NK-92 (cell line): Measurements from ENCODE around the gene CCDC107.

Experiments
- DNase-seq: peaks from one replicate; lab custom pipeline; 2025; ENCODE audit not compliant: unreplicated experiment; lab: John Stamatoyannopoulos, UW

CCDC107 gene

GRCh38 chr9:35659340-35659739 is 1.2 kb downstream of the CCDC107 start:
- DNase-seq = no peak

- no peak for DNase-seq
Measured at GRCh38 chr9:35660966-35661415, 2.9 kb downstream of the CCDC107 start.

DNA sequence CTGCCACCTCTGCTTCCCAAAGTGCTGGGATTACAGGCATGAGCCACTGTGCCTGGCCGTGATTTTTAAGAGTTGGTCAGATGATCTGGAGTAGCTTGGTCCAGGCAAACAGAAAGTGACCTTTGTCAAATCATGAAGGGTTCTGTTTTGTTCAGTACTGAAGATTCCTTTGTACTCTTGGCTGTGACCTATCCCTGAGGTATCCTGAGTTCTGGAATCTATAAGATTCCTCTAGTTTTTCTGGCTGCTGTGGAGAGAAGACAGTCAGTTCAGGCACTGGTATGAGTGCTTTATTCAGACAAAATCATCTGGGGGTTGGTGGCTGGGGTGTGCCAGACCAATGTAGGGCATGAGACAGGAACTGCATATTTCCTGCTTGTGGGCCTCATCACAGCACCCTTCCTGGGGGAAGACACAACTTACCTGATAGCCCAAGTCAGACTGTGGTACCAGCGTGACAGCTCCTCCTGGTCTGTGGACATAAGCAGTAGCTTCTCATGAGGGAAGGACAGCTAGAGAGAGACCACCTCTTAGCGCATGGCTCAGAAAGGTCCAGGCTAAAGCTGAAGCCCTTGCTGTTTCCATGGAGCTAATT is 3.8 kb downstream of the CCDC107 start:
- DNase-seq = no peak

GRCh38 chr9:35662437-35662836 is 4.3 kb downstream of the CCDC107 start:
- no peak for DNase-seq

GRCh38 chr9:35664531-35665470 is 6.7 kb downstream of the CCDC107 start, which contains the start of gene ARHGEF39:
Gene ARHGEF39 (minus strand): TSS chr9:35665195. CDS start chr9:35665169, 26 bp downstream.
- no peak for DNase-seq

- DNase-seq = no peak
Measured at GRCh38 chr9:35665471-35665818, 7.4 kb downstream of the CCDC107 start.

DNA sequence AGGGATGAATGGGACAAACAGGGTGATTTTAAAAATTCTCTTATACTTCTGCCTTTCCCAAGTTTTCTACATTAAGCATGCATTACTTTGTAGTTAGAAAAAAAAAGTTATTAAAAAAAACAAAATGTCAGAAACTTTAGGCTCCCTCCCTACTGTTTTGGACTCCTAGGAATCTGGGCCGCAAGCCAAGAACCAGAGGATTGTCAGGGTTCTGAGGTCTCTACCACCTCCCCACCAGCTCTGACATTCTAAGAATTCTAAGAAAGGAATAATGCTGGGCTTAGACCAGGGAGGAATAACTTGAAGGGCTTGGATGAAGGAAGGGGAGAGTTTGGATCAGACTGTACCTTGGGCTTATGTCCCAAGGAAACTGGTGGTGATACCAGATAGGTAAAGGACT is 8.0 kb downstream of the CCDC107 start:
- DNase-seq = no peak

GRCh38 chr9:35666549-35666948 is 8.5 kb downstream of the CCDC107 start:
- DNase-seq = no peak

- DNase-seq = no peak
Measured at GRCh38 chr9:35667939-35668338, 9.8 kb downstream of the CCDC107 start.

DNA sequence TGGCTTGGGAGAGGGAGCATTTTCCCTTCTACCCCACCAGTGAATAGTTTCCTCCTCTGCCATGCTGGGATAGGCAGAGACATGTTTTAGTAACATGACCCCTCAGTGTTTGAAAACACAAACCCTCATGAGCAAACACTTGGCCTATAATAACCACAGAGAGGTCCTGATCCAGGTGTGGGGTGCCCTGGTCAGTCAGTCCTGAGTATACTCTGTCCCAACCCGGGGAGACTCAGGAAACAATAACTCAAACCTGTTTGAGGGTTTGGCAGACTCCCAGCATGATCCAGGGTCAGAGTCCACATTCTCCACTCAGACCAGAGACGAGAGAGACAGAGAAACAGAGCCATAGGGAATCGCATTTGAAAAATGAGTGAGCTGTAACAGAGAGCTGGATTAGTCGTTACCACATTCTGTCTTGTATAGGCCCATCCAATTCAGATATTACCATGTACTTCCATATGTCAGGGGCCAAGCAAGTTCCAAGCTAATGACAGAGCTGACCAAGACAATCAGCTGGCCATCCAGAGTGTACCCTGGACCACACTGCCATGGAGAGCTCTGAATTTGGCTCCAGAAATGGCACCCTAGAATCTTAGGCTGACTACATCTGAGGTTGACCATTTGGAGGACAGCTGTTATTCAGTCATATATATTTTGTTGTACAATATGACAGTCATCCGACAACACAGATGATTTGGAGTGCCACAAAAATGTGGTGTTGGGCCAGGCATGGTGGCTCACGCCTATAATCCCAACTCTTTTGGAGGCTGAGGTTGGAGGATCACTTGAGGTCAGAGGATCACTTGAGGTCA is 11.4 kb downstream of the CCDC107 start:
- DNase-seq = no peak

GRCh38 chr9:35673132-35674024 is 15.3 kb downstream of the CCDC107 start, which contains the start of gene CA9:
Gene CA9 (plus strand): TSS chr9:35673928. CDS start chr9:35673960, 32 bp downstream.
- DNase-seq = no peak

DNA sequence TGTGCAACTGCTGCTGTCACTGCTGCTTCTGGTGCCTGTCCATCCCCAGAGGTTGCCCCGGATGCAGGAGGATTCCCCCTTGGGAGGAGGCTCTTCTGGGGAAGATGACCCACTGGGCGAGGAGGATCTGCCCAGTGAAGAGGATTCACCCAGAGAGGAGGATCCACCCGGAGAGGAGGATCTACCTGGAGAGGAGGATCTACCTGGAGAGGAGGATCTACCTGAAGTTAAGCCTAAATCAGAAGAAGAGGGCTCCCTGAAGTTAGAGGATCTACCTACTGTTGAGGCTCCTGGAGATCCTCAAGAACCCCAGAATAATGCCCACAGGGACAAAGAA is 15.9 kb downstream of the CCDC107 start:
- no peak for DNase-seq

- DNase-seq = no peak
Measured at GRCh38 chr9:35675204-35675603, 17.1 kb downstream of the CCDC107 start.

GRCh38 chr9:35675732-35676392 is 17.8 kb downstream of the CCDC107 start:
- DNase-seq = no peak

GRCh38 chr9:35679091-35679490 is 21.0 kb downstream of the CCDC107 start:
- no peak for DNase-seq

GRCh38 chr9:35679766-35680330 is 21.8 kb downstream of the CCDC107 start:
- DNase-seq = no peak

- no peak for DNase-seq
Measured at GRCh38 chr9:35680331-35681105, 22.4 kb downstream of the CCDC107 start.

- no peak for DNase-seq
Measured at GRCh38 chr9:35681341-35682002, 23.4 kb downstream of the CCDC107 start.
